GM23338 (cell line): ENCODE measurements around the gene RAET1G. TPM values are rescaled to one million over a fixed set of nuclear protein-coding genes. Genes with fewer than 3 reads are reported as not detected.

ENCODE experiments used
- ATAC-seq: fragments of 200-7000 bp; cut with Tn5 transposase; 3 replicates; pipeline ENCODE4 v1.9.1; 2020
- DNase-seq: peaks from one replicate; pipeline ENCODE4 v3.0.0-alpha.2; 2015; ENCODE audit warnings: low spot score
- H2AFZ ChIP-seq: fragments of 200-600 bp; sonication (generic); 2 replicates; pipeline ENCODE4 v1.8.0; 2016; ENCODE audit warnings: antibody characterized with exemption, mild to moderate bottlenecking, moderate library complexity
- H3F3A ChIP-seq: fragments of 200-600 bp; sonication (generic); replicated peaks from 2 replicates; pipeline ENCODE4 v1.8.0; 2017; ENCODE audit warnings: antibody characterized with exemption, mixed run types, low read depth
- H3K27ac ChIP-seq: fragments of 200-600 bp; sonication (generic); 2 replicates; pipeline ENCODE4 v1.6.1; 2016; ENCODE audit warnings: low read depth
- H3K27me3 ChIP-seq: fragments of 200-600 bp; sonication (generic); 2 replicates; pipeline ENCODE4 v1.8.0; 2016; ENCODE audit warnings: mild to moderate bottlenecking, mixed run types, moderate library complexity; ENCODE audit not compliant: insufficient read depth
- H3K36me3 ChIP-seq: fragments of 200-600 bp; sonication (generic); 2 replicates; pipeline ENCODE4 v1.8.0; 2016; ENCODE audit warnings: mild to moderate bottlenecking; ENCODE audit not compliant: insufficient read depth
- H3K4me1 ChIP-seq: fragments of 200-600 bp; sonication (generic); 2 replicates; pipeline ENCODE4 v1.8.0; 2016; ENCODE audit warnings: mild to moderate bottlenecking, moderate library complexity; ENCODE audit not compliant: insufficient read depth
- H3K4me2 ChIP-seq: fragments of 200-600 bp; sonication (generic); 2 replicates; pipeline ENCODE4 v1.7.1; 2017; ENCODE audit warnings: mixed run types
- H3K4me3 ChIP-seq: fragments of 200-600 bp; sonication (generic); 2 replicates; pipeline ENCODE4 v1.6.1; 2016; ENCODE audit warnings: mixed run types
- H3K79me2 ChIP-seq: fragments of 200-600 bp; sonication (generic); replicated peaks from 2 replicates; pipeline ENCODE4 v1.8.0; 2017; ENCODE audit warnings: mild to moderate bottlenecking; ENCODE audit not compliant: insufficient read depth
- H3K9me2 ChIP-seq: fragments of 200-600 bp; sonication (generic); 2 replicates; pipeline ENCODE4 v1.8.0; 2017; ENCODE audit not compliant: insufficient read depth
- H4K20me1 ChIP-seq: fragments of 200-600 bp; sonication (generic); replicated peaks from 2 replicates; pipeline ENCODE4 v1.8.0; 2017; ENCODE audit warnings: mild to moderate bottlenecking; ENCODE audit not compliant: insufficient read depth
- H3K27ac Mint-ChIP-seq: 2 replicates; pipeline ENCODE4 v1.8.0; 2020; ENCODE audit warnings: inconsistent platforms, mild to moderate bottlenecking, moderate library complexity, mixed read lengths
- H3K27me3 Mint-ChIP-seq: 3 replicates; pipeline ENCODE4 v1.8.0; 2022; ENCODE audit warnings: low read depth, mild to moderate bottlenecking, moderate library complexity, mixed read lengths, inconsistent platforms; ENCODE audit not compliant: insufficient read depth, poor library complexity
- H3K36me3 Mint-ChIP-seq: 3 replicates; pipeline ENCODE4 v1.8.0; 2021; ENCODE audit warnings: low read depth, mild to moderate bottlenecking, inconsistent platforms, moderate library complexity, mixed read lengths
- H3K4me1 Mint-ChIP-seq: 3 replicates; pipeline ENCODE4 v1.8.0; 2020; ENCODE audit warnings: mild to moderate bottlenecking, inconsistent platforms, mixed read lengths
- H3K4me3 Mint-ChIP-seq: 3 replicates; pipeline ENCODE4 v1.8.0; 2021; ENCODE audit warnings: moderate library complexity, mild to moderate bottlenecking, inconsistent platforms, mixed read lengths
- H3K9me3 Mint-ChIP-seq: 3 replicates; pipeline ENCODE4 v1.8.0; 2020; ENCODE audit warnings: moderate library complexity, mild to moderate bottlenecking, inconsistent platforms, mixed read lengths
- CREB1 ChIP-seq: fragments of 250-450 bp; sonication (Bioruptor Pico); IDR thresholded peaks from 2 replicates; pipeline ENCODE4 v1.5.0; 2020; ENCODE audit warnings: low read depth, mild to moderate bottlenecking, moderate library complexity
- CTCF ChIP-seq, 2 experiments: fragments of 200-600 bp in 1 of 2; sonication (generic) in 1 of 2; conservative IDR thresholded peaks; 2 replicates each; pipeline versions ENCODE4 v1.5.1 to v1.6.1; 2016 to 2017; ENCODE audit warnings: antibody characterized with exemption in 2 of 2, low read depth in 2 of 2, mild to moderate bottlenecking in 2 of 2, moderate library complexity in 1 of 2
- ETS1 ChIP-seq: IDR thresholded peaks from 2 replicates; pipeline ENCODE4 v1.6.1; 2016; ENCODE audit warnings: antibody characterized with exemption
- EZH2 ChIP-seq: fragments of 200-600 bp; sonication (generic); IDR thresholded peaks from one replicate; pipeline ENCODE4 v1.8.0; 2017; ENCODE audit warnings: antibody characterized with exemption, mild to moderate bottlenecking, low read depth; ENCODE audit not compliant: unreplicated experiment
- EZH2phosphoT487 ChIP-seq: fragments of 200-600 bp; sonication (generic); IDR thresholded peaks from one replicate; pipeline ENCODE4 v1.8.1; 2018; ENCODE audit warnings: antibody characterized with exemption; ENCODE audit not compliant: unreplicated experiment
- JUNB ChIP-seq: IDR thresholded peaks from one replicate; pipeline ENCODE4 v1.6.1; 2016; ENCODE audit warnings: antibody characterized with exemption; ENCODE audit not compliant: unreplicated experiment
- NANOG ChIP-seq: IDR thresholded peaks from 2 replicates; pipeline ENCODE4 v1.6.1; 2016; ENCODE audit warnings: antibody characterized with exemption, borderline replicate concordance
- POLR2AphosphoS5 ChIP-seq: IDR thresholded peaks from 2 replicates; pipeline ENCODE4 v1.6.1; 2016; ENCODE audit warnings: antibody characterized with exemption, low read depth
- REST ChIP-seq: IDR thresholded peaks from one replicate; pipeline ENCODE4 v1.6.1; 2018; ENCODE audit warnings: antibody characterized with exemption; ENCODE audit not compliant: unreplicated experiment
- STAT1 ChIP-seq: IDR thresholded peaks from one replicate; pipeline ENCODE4 v1.6.1; 2016; ENCODE audit warnings: antibody characterized with exemption; ENCODE audit not compliant: unreplicated experiment
- ZNF114 ChIP-seq: fragments of 250-450 bp; sonication (Bioruptor Pico); IDR thresholded peaks from 2 replicates; pipeline ENCODE4 v1.5.0; 2020; ENCODE audit warnings: mild to moderate bottlenecking, moderate library complexity
- ZNF331 ChIP-seq: fragments of 250-450 bp; sonication (Bioruptor Pico); IDR thresholded peaks from 2 replicates; pipeline ENCODE4 v1.5.0; 2020; ENCODE audit warnings: low read depth, mild to moderate bottlenecking, moderate library complexity
- ZNF462 ChIP-seq: fragments of 250-450 bp; sonication (Bioruptor Pico); IDR thresholded peaks from 2 replicates; pipeline ENCODE4 v1.5.0; 2020; ENCODE audit warnings: mild to moderate bottlenecking, moderate library complexity
- polyA plus RNA-seq: library from polyadenylated mRNA; unstranded; fragments of >200 nt; fragmentation: Nextera tagmentation; extraction: Ambion mirVana; gene quantifications from 2 replicates; pipeline ENCODE4 v1.2.1, GENCODE V29; 2016
- total RNA-seq: library from RNA; depleted of rRNA; stranded (reverse); fragments of >200 nt; shearing (Covaris generic); gene quantifications from 2 replicates; pipeline ENCODE4 v1.2.3, GENCODE V29; 2014

Gene RAET1G
- total and polyA plus RNA-seq, 2 experiments from 2014 or later = not detected

- Mint-ChIP-seq H3K27ac (no peak overlapping the region), H3K4me3 (no peak overlapping the region), H3K9me3 (peaks cover 9% of the 10 kb centered on the region), H3K36me3 (no peaks in the 10 kb centered on the region), H3K4me1 (peaks cover 21% of the 10 kb centered on the region), H3K27me3 (peaks cover 72% of the 10 kb centered on the region)
- Histone ChIP-seq H4K20me1 (no peaks in the 10 kb centered on the region; the same call in 1 of the 2 replicates), H3F3A (no peaks in the 10 kb centered on the region; the same call in 1 of the 2 replicates), H2AFZ (no peak overlapping the region), H3K9me2 (no peaks in the 10 kb centered on the region), H3K36me3 (no peaks in the 10 kb centered on the region), H3K27me3 (peaks cover 86% of the 10 kb centered on the region), H3K27ac (no peak overlapping the region), H3K4me1 (peaks cover 6% of the 10 kb centered on the region; the same call in 1 of the 2 replicates), H3K4me2 (no peak overlapping the region), H3K79me2 (no peaks in the 10 kb centered on the region), H3K4me3 (no peak overlapping the region)
- TF ChIP-seq JUNB (no peak), CTCF (conservative IDR thresholded peaks at IDR 0.05; ENCODE audit: low read depth in 2 of 2) (no peak), REST (no peak), EZH2phosphoT487 (no peak), ZNF462 (CRISPR knock-in tag) (no peak), POLR2AphosphoS5 (no peak), CREB1 (no peak), ETS1 (no peak), EZH2 (no peak), NANOG (no peak), ZNF331 (CRISPR knock-in tag) (no peak), ZNF114 (no peak), STAT1 (no peak)
- ATAC-seq = no peak
- DNase-seq = no peak
Measured at GRCh38 chr6:149967591-149967990, 44.7 kb upstream of the RAET1G start.
